K562 (cell line): ENCODE results near the gene VPS13C. TPM values are rescaled to one million over a fixed set of nuclear protein-coding genes. Genes with fewer than 3 reads are reported as not detected.

Source experiments
- ATAC-seq: fragments of 200-7000 bp; cut with Tn5 transposase; 3 replicates; pipeline ENCODE4 v1.9.1; 2020; ENCODE audit warnings: moderate library complexity
- BruUV-seq: library from RNA; stranded (reverse); fragments of 400-500 nt; replicated peaks from 2 replicates; lab custom pipeline; 2021; lab: Mats Ljungman, UMichigan
- CTCF ChIA-PET: fragments of 300-600 bp; formaldehyde crosslinking; extraction: SDS; loops from one replicate; lab custom pipeline; 2021; ENCODE audit warnings: low intra/inter-chr PET ratio; lab: Yijun Ruan, JAX
- POLR2A ChIA-PET: fragments of 300-600, 350-650 bp; sonication (Branson Sonifier 250); formaldehyde crosslinking; extraction: SDS; loops from one replicate; lab custom pipeline; 2021; ENCODE audit warnings: antibody characterized with exemption, inconsistent platforms; lab: Yijun Ruan, JAX
- DNase-seq, 4 experiments: peaks; one replicate each; pipeline versions ENCODE4 v3.0.0 to v3.0.0-alpha.2; 2011 to 2018; ENCODE audit warnings: low spot score in 3 of 4, mixed read lengths in 3 of 4; ENCODE audit errors: extremely low read depth in 1 of 4
- FAIRE-seq: peaks from 2 replicates; lab custom pipeline; 2011; peaks lifted over from hg19 to GRCh38; lab: Jason Lieb, UNC
- H2AFZ ChIP-seq: 2 replicates; pipeline ENCODE4 v1.6.0; 2011; ENCODE audit warnings: low read depth, low read length, control low read depth, inconsistent platforms
- H3K27ac ChIP-seq: fragments of 200-600 bp; 3 replicates; pipeline ENCODE4 v1.8.0; 2011; ENCODE audit warnings: low read depth, mild to moderate bottlenecking, control low read depth, inconsistent platforms, low read length, moderate library complexity, mixed read lengths; ENCODE audit errors: extremely low read depth
- H3K27me3 ChIP-seq, 2 experiments: fragments of 300-600 bp in 1 of 2; 2 replicates in 1 of 2; 3 replicates in 1 of 2; pipeline versions ENCODE4 v1.6.0 to v1.8.0; 2011; ENCODE audit warnings: inconsistent platforms in 2 of 2, low read length in 2 of 2, mild to moderate bottlenecking in 1 of 2, mixed read lengths in 1 of 2, moderate library complexity in 1 of 2; ENCODE audit not compliant: control insufficient read depth in 2 of 2, insufficient read depth in 2 of 2
- H3K36me3 ChIP-seq: fragments of 300-600 bp; 3 replicates; pipeline ENCODE4 v1.8.0; 2011; ENCODE audit warnings: mild to moderate bottlenecking, low read length, inconsistent platforms; ENCODE audit not compliant: control insufficient read depth, insufficient read depth
- H3K4me1 ChIP-seq, 2 experiments: fragments of 200-600 bp in 1 of 2; replicated peaks in 1 of 2; 2 replicates in 1 of 2; 3 replicates in 1 of 2; pipeline versions ENCODE4 v1.5.1 to v1.8.0; 2011; ENCODE audit warnings: inconsistent platforms in 2 of 2, low read length in 2 of 2, mild to moderate bottlenecking in 1 of 2, mixed read lengths in 1 of 2, moderate library complexity in 1 of 2; ENCODE audit not compliant: control insufficient read depth in 2 of 2, insufficient read depth in 2 of 2
- H3K4me2 ChIP-seq: 2 replicates; pipeline ENCODE4 v1.6.1; 2011; ENCODE audit warnings: low read length, control low read depth, inconsistent platforms, mixed read lengths; ENCODE audit not compliant: insufficient read depth
- H3K4me3 ChIP-seq: fragments of 200-600 bp; sonication (generic), shearing (Covaris generic); 2 replicates; pipeline ENCODE4 v1.5.1; 2016; ENCODE audit warnings: control low read depth, inconsistent platforms
- H3K79me2 ChIP-seq: fragments of 200-600 bp; 3 replicates; pipeline ENCODE4 v1.8.0; 2011; ENCODE audit warnings: low read length, inconsistent platforms; ENCODE audit not compliant: control insufficient read depth, insufficient read depth
- H3K9ac ChIP-seq, 2 experiments: 2 replicates each; pipeline versions ENCODE4 v1.6.0 to v1.6.1; 2011; ENCODE audit warnings: low read depth in 2 of 2, low read length in 2 of 2, control low read depth in 1 of 2, inconsistent platforms in 1 of 2, mild to moderate bottlenecking in 1 of 2, mixed read lengths in 1 of 2; ENCODE audit not compliant: insufficient read depth in 1 of 2
- H3K9me1 ChIP-seq: one replicate; pipeline ENCODE4 v1.6.0; 2011; ENCODE audit warnings: inconsistent platforms, mild to moderate bottlenecking, low read length, moderate library complexity; ENCODE audit not compliant: control insufficient read depth, insufficient read depth
- H3K9me3 ChIP-seq: replicated peaks from 2 replicates; pipeline ENCODE4 v1.5.1; 2011; ENCODE audit warnings: low read depth, low read length, inconsistent platforms; ENCODE audit not compliant: control insufficient read depth, insufficient read depth
- H4K20me1 ChIP-seq: replicated peaks from 2 replicates; pipeline ENCODE4 v1.6.1; 2011; ENCODE audit warnings: low read length, inconsistent platforms, mixed read lengths; ENCODE audit not compliant: control insufficient read depth, insufficient read depth
- ARID3B ChIP-seq: fragments of 250-450 bp; sonication (Bioruptor Pico); IDR thresholded peaks from 2 replicates; pipeline ENCODE4 v1.4.0; 2020; ENCODE audit warnings: borderline replicate concordance
- CBFA2T2 ChIP-seq: fragments of 450-650 bp; conservative IDR thresholded peaks from 2 replicates; pipeline ENCODE4 v1.6.1; 2017; ENCODE audit warnings: mild to moderate bottlenecking
- FOXP4 ChIP-seq: sonication (generic); formaldehyde crosslinking; IDR thresholded peaks from 2 replicates; pipeline ENCODE4 v1.8.0; 2022; ENCODE audit warnings: mild to moderate bottlenecking, missing genetic modification reagents, borderline replicate concordance
- MEF2D ChIP-seq: conservative IDR thresholded peaks from 2 replicates; pipeline ENCODE4 v1.6.1; 2016; ENCODE audit warnings: low read depth, missing genetic modification characterization, missing compliant biosample characterization
- PCBP1 ChIP-seq: fragments of 200-400 bp; formaldehyde crosslinking; IDR thresholded peaks from 2 replicates; pipeline ENCODE4 v1.6.1; 2018; ENCODE audit warnings: mild to moderate bottlenecking, low read depth, low read length; ENCODE audit not compliant: poor library complexity, severe bottlenecking
- RCOR1 ChIP-seq, 2 experiments: IDR thresholded peaks; 2 replicates each; pipeline ENCODE4 v1.6.1; 2012; ENCODE audit warnings: low read depth in 2 of 2, low read length in 2 of 2, borderline replicate concordance in 1 of 2, improper control_type of control experiment in 1 of 2
- SRSF3 ChIP-seq: fragments of 200-400 bp; formaldehyde crosslinking; IDR thresholded peaks from 2 replicates; pipeline ENCODE4 v1.6.1; 2016; ENCODE audit warnings: mild to moderate bottlenecking, low read length, moderate library complexity; ENCODE audit not compliant: insufficient read depth
- TAF1 ChIP-seq: IDR thresholded peaks from 2 replicates; pipeline ENCODE4 v1.6.1; 2011; ENCODE audit warnings: mild to moderate bottlenecking, low read length, moderate library complexity; ENCODE audit not compliant: insufficient read depth, control insufficient read depth, severe bottlenecking; ENCODE audit errors: extremely low read depth
- TAF7 ChIP-seq: fragments of 450-650 bp; IDR thresholded peaks from 2 replicates; pipeline ENCODE4 v1.6.1; 2016; ENCODE audit warnings: missing genetic modification characterization, missing compliant biosample characterization
- TCF15 ChIP-seq: fragments of 250-450 bp; sonication (Bioruptor Pico); IDR thresholded peaks from 2 replicates; pipeline ENCODE4 v1.8.0; 2022; ENCODE audit warnings: moderate library complexity, mild to moderate bottlenecking, inconsistent platforms
- TCF3 ChIP-seq: sonication (generic); formaldehyde crosslinking; IDR thresholded peaks from 2 replicates; pipeline ENCODE4 v1.4.0; 2020; ENCODE audit warnings: mild to moderate bottlenecking, missing genetic modification reagents
- ZNF316 ChIP-seq: fragments of 450-650 bp; IDR thresholded peaks from 2 replicates; pipeline ENCODE4 v1.6.1; 2016
- ZNF408 ChIP-seq: fragments of 250-450 bp; sonication (Bioruptor Pico); IDR thresholded peaks from 2 replicates; pipeline ENCODE4 v1.4.0; 2020; ENCODE audit warnings: low read depth, mild to moderate bottlenecking, moderate library complexity
- ZNF449 ChIP-seq: fragments of 250-450 bp; sonication (Bioruptor Pico); IDR thresholded peaks from 2 replicates; pipeline ENCODE4 v1.8.0; 2022; ENCODE audit warnings: moderate library complexity, mild to moderate bottlenecking, inconsistent platforms
- ZNF764 ChIP-seq: fragments of 250-450 bp; sonication (Bioruptor Pico); IDR thresholded peaks from 2 replicates; pipeline ENCODE4 v1.4.0; 2020; ENCODE audit warnings: low read depth, mild to moderate bottlenecking, moderate library complexity
- WGBS: fragments of 100-300 bp; shearing (Covaris generic); methylation state at CpG from one replicate; pipeline ENCODE4 v1.1.6; 2016; ENCODE audit warnings: low coverage, mixed read lengths; ENCODE audit not compliant: insufficient coverage; ENCODE audit errors: missing lambda C conversion rate; 5-methylcytosine and 5-hydroxymethylcytosine counted together
- in situ Hi-C: fragments of 300-500 bp; cut with MboI; formaldehyde crosslinking; loops from 4 replicates; pipeline ENCODE4 v1.15.0; 2018; ENCODE audit warnings: inconsistent platforms, mixed read lengths
- intact Hi-C: fragments of 100-400 bp; cut with micrococcal nuclease; formaldehyde crosslinking; loops from 2 replicates; pipeline ENCODE4 v1.14.2; 2022
- polyA plus RNA-seq, 8 experiments: library from polyadenylated mRNA; depleted of rRNA in 4 of 8; stranded (reverse) in 5 of 8; unstranded in 3 of 8; fragments of >200 nt; fragmentation: Nextera tagmentation in 2 of 8; fragmentation: Illumina TruSeq in 1 of 8; extraction: Ambion mirVana in 2 of 8; extraction: Trizol in 1 of 8; gene quantifications; 2 replicates each; pipeline versions ENCODE4 v1.2.1 to v1.2.3, GENCODE V29; 2011 to 2014; ENCODE audit warnings: inconsistent platforms in 1 of 8, missing spikeins in 1 of 8
- total RNA-seq, 7 experiments: library from RNA; depleted of rRNA in 6 of 7; stranded (reverse); fragments of >200 nt in 6 of 7; fragmentation: Illumina TruSeq in 2 of 7; extraction: Trizol in 2 of 7; gene quantifications; 2 replicates each; pipeline versions ENCODE4 v1.2.1 to v1.2.3, GENCODE V29; 2011 to 2021; ENCODE audit warnings: low replicate concordance in 1 of 7

The VPS13C gene
- total and polyA plus RNA-seq, 9 of the 15 experiments (the other 6 are each of a cell fraction or from before 2014, with no cell fraction given) = 5.2 to 32.3 (median 15.7) TPM

- POLR2A ChIA-PET = interaction anchor here (0.7 kb wide), 1 partner anchor 1213 kb away, joined by 4 read pairs; no protein-coding TSS in a partner anchor
- CTCF ChIA-PET = no interaction called here
- Histone ChIP-seq H3K9me1 (no peaks in the 10 kb centered on the region), H2AFZ (0 out of 2 replicates have a peak overlapping the region, but pooled peaks have one; percentile 40), H3K4me1 (peaks cover 5 to 24% of the 10 kb centered on the region in 2 experiments; a peak in 4 of 5 replicates), H4K20me1 (no peaks in the 10 kb centered on the region), H3K9me3 (no peaks in the 10 kb centered on the region; the same call in 1 of the 2 replicates), H3K4me2 (no peak overlapping the region), H3K36me3 (no peaks in the 10 kb centered on the region), H3K79me2 (peaks cover 10% of the 10 kb centered on the region), H3K27ac (no peak overlapping the region), H3K27me3 (peaks cover 0 to 10% of the 10 kb centered on the region in 2 experiments; a peak in 3 of 5 replicates), H3K9ac (no peak overlapping the region), H3K4me3 (no peak overlapping the region)
- WGBS = 15% methylated on average over 6 of the region's 6 CpGs
- intact Hi-C loops (no loop called here), in situ Hi-C loops (loop anchor here (10.0 kb wide), 1 partner anchor 189 kb away; no protein-coding TSS in a partner anchor)
- ATAC-seq (no peak), FAIRE-seq (no peak), DNase-seq (no peak)
- no TSS peak for BruUV-seq
- TF ChIP-seq PCBP1 (no peak), TCF15 (CRISPR knock-in tag) (no peak), TAF7 (tag) (no peak), RCOR1 (IDR thresholded peaks at IDR 0.05; ENCODE audit: borderline replicate concordance in 1 of 2, low read depth in 2 of 2, low read length in 2 of 2) (no peak), ZNF449 (no peak), MEF2D (tag) (no peak), ZNF764 (no peak), TAF1 (no peak), CBFA2T2 (no peak), ZNF408 (CRISPR knock-in tag) (no peak), SRSF3 (no peak), TCF3 (CRISPR knock-in tag) (no peak), ARID3B (CRISPR knock-in tag) (no peak), ZNF316 (peak; percentile 49), FOXP4 (CRISPR knock-in tag) (no peak)
Observed at GRCh38 chr15:62063825-62064635, 3.8 kb upstream of the VPS13C start.
